SU-DHL-6 (cell line): Measurements from ENCODE around the gene BMP6.

Experiments used
- CTCF ChIP-seq: fragments of 200-600 bp; sonication (generic); IDR thresholded peaks from one replicate; pipeline ENCODE4 v1.5.1; 2017; ENCODE audit warnings: antibody characterized with exemption, mild to moderate bottlenecking, low read length, moderate library complexity; ENCODE audit not compliant: insufficient read depth, poor library complexity, severe bottlenecking
- EZH2phosphoT487 ChIP-seq: fragments of 200-600 bp; sonication (generic), shearing (Covaris generic); conservative IDR thresholded peaks from 2 replicates; pipeline ENCODE4 v1.6.1; 2018; ENCODE audit warnings: mild to moderate bottlenecking, antibody characterized with exemption, low read length, moderate library complexity, mixed read lengths

DNA sequence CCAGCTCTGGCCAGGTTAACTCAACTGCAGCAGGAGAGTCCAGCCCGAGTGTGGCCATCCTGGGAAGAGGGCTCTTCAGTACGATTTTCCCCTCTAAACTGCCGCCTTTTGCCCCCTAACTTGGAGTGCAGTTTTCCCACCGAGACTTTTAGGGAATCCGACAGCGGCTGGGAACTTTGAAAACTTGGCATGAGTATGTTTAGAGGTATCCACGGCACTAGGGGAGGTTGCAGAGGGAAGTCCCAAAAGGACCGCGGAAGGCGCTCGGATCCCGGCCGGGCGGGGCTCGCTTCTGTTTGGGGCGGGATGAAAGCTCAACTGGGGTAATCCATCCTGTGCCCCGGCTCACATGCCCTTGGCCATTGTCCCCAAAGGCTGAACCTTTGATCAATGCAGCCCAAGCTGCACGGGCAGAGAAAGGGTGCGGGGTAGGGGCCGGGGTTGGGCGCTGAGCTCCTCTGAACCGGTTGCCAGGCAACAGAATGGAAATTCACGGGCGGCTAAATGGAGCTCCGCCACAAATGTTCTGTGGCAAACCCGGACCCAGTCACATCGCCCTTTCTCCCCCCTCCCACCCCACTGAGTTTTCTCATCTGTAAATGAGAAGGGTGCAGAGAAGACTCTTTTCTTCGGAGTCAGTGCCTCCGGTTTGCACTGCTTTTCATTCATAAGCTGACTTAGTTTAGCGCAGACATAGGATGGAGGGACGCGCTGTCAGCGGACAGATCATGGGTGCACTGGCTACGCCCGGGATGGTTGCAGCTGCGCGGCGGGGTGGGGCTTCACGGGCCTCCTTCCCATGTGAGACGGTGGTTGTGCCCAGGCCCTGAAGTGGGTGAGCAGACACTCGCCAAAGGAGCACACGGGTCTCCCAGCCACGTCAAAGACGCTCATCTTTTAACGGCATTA lies 2.3 kb downstream of the BMP6 start:
- TF ChIP-seq CTCF (no peak), EZH2phosphoT487 (peak; percentile 10; the same call in 1 of the 2 replicates)
